SH-SY5Y (cell line): Measurements from ENCODE around the gene MAP1LC3C.

Experiments used
- GATA2 ChIP-seq: IDR thresholded peaks from 2 replicates; pipeline ENCODE4 v1.6.1; 2011; ENCODE audit warnings: mild to moderate bottlenecking, low read depth, low read length
- GATA3 ChIP-seq: IDR thresholded peaks from 2 replicates; pipeline ENCODE4 v1.6.1; 2011; ENCODE audit warnings: low read depth, mild to moderate bottlenecking, low read length, moderate library complexity

The MAP1LC3C gene

DNA sequence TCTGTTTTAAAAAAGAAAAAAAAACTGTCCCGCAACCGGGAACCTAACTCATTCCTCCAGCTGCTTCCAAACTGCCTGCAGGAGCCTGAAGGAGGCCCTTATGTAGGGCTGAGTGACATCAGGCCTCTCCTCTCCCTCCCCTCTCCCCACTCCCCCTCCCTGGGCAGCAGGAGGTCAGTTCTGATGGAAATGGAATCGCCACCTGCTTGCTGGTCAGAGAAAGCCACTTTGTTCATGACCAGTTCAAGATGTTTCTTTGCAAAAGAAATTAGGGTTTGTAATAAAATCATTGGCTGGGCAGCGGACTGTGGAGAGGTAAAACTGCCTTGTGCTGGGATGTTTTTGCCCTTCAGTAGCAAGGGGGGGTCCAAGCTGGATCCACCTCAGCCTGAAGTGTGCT lies at the start of gene MAP1LC3C:
Gene MAP1LC3C (minus strand): TSS at position 73 of the 400 bp plus-strand sequence. CDS start 90 bp downstream, outside the sequence.
- no peak for TF ChIP-seq GATA2
- no peak for TF ChIP-seq GATA3

DNA sequence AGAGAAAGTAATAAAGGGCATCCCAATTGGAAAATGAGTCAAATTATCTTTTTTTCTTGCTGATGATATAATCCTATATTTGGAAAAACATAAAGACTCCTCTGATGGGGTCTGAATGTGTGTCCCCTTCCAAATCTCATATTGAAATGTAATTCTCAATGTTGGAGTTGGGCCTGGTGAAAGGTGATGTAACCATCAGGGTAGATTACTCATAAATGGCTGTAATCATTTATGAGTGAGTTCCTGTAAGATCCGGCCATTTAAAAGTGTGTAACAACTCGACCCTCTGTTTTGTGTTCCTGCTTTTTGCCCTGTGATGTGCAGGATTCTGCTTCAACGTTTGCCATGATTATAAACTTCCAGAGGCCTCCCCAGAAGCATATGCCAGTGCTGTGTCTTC lies 44.3 kb upstream of the MAP1LC3C start:
- TF ChIP-seq GATA2 (no peak), GATA3 (no peak)

DNA sequence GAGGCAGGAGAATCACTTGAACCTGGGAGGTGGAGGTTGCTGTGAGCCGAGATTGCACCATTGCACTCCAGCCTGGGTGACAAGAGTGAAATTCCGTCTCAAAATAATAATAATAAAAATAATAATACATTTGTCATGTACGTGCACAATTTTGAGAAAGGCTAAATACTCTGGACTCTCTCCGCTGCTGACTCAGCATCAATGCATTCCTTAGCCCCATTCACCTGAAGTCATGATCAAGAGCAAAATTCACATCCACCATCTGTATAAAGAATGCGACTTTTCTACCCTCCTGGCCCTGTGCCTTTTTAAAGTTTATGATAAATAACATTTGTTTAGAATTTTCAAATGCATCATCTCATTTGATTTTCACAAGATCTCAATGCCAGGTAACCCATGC lies 35.5 kb upstream of the MAP1LC3C start:
- no peak for TF ChIP-seq GATA3
- TF ChIP-seq GATA2 = no peak

DNA sequence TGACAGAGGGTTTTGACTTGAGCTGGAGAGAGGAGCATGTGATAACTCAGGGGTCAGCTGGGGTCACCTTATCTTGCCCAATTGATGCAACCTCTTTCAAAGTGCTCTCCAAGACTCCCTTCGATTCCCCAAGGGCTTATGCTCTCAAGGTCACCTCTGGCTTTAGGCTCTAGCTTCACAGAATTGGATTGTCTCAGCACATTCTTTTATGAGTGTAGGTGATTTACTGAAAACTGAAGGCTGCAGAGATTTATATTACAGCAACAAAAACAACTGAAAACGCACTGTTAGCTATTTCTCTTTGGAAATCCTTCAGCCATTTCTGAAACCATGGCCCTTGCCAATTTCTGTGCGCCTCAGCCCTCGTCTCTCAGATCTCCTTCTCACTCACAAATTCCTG lies 34.5 kb upstream of the MAP1LC3C start:
- TF ChIP-seq GATA2 (no peak), GATA3 (no peak)

DNA sequence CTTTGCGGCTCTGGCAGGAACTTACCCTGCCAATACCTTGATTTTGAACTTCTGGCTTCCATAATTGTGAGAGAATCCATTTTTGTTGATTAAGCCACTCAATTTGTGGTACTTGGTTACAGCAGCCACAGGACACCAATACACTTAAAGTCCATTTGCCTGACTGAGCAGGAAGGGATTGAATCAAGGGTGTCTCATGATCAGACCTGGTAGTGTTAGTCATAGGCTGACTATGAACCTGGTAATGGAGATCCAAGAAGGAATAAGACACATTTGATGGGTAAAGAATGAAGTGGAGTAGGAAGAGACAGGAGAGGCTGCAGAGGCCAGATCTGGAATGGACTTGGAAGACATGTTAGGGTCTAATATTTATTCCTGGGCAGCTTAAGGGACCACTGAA lies 31.2 kb upstream of the MAP1LC3C start:
- TF ChIP-seq GATA2 (no peak), GATA3 (no peak)

DNA sequence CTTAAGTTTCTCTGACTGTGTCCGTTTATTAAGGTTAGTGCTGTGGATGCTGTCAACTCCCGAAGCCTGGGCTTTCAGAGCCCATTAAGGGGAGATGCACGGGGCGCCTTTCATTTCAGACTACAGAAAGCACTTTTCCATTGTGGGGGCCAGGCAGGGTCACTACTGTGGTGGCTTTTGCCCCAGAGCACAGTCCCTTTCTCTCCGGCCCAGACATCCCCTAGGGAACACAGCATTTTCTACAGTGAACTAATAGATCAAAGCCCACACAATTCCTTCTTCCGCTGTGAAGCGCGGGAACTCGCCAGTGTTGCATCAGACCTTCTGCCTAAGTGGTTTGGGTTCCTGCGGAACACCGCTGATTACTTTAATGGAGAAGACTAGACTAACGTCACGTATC lies 26.8 kb upstream of the MAP1LC3C start:
- TF ChIP-seq GATA3 (no peak), GATA2 (no peak)

DNA sequence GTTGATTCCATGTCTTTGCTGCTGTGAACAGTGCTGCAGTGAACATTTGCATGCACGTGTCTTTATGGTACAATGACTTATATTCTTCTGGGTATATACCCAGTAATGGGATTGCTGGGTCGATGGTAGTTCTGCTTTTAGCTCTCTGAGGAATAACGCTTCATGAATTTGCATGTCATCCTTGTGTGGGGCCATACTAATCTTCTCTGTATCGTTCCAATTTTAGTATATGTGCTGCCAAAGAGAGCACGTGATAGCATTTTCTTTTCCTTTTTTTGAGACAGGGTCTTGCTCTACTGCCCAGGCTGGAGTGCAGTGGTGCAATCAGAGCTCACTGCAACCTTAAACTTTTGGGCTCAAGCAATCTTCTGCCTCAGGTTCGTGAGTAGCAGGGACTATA lies 24.9 kb upstream of the MAP1LC3C start:
- TF ChIP-seq GATA3 (no peak), GATA2 (no peak)

DNA sequence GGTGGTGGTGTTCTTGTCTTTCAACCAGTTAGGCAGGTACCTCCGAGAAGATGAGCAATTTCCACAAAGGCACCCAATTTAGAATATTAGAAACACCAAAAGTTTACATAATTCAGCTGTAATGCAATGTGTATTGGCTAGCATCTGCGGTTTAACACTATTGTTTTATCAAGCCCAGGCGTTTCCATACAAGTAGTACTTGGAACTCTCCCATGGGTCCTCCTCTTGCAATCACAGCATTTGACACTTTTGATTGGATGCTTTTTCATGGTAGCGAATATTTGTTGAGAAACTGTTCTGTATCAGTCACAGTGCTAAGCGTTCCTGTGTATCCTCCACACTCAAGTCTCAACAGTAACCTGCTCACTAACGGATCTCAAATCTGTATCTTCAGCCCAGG lies 20.1 kb upstream of the MAP1LC3C start:
- TF ChIP-seq GATA3 (no peak), GATA2 (no peak)

DNA sequence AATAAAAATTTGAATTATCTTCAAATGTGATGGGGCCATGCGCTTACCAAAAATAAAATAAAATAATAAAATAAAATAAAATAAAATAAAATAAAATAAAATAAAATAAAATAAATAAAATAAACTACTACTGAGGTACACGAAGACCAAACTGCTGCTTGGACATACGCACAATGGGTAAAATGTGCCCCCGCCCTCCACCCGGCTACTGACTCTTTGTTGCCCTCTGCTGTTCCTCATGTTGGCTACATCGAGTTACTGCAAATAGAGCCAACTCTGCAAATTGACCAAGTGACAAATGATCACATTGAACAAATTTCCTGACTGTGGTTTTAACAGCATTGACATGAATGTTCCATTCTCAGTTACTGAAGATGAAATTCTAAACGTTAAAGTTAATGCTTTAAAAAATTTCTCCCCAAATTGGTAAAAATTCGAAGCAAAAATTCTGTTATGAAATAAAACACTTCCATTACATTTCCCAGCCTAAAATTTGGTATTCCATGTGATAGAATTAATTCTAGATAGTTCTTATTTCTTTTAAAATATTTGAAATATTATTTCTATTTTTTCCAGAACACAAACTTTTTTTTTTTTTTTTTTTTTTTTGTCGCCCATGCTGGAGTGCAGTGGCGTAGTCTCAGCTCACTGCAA lies 18.8 kb upstream of the MAP1LC3C start:
- TF ChIP-seq GATA3 = no peak
- no peak for TF ChIP-seq GATA2

DNA sequence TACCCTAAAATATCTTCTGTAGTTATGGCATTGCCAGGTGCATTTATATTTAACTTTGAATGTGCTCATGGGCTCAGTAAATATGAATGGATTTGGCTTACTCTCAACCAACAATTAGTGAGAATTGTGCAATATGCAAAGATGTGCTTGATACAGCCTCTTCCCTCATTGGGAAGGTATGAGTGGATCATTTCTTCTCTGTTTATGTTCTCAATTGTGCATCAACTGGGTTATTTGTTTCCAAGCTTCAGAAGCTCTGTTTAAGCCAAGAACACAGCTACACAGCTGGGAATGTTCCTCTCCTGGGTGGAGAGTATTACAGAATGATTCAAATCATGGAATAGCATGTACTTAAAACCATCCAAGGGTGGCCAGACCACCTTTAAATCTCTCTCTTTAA lies 17.6 kb upstream of the MAP1LC3C start:
- no peak for TF ChIP-seq GATA2
- no peak for TF ChIP-seq GATA3

DNA sequence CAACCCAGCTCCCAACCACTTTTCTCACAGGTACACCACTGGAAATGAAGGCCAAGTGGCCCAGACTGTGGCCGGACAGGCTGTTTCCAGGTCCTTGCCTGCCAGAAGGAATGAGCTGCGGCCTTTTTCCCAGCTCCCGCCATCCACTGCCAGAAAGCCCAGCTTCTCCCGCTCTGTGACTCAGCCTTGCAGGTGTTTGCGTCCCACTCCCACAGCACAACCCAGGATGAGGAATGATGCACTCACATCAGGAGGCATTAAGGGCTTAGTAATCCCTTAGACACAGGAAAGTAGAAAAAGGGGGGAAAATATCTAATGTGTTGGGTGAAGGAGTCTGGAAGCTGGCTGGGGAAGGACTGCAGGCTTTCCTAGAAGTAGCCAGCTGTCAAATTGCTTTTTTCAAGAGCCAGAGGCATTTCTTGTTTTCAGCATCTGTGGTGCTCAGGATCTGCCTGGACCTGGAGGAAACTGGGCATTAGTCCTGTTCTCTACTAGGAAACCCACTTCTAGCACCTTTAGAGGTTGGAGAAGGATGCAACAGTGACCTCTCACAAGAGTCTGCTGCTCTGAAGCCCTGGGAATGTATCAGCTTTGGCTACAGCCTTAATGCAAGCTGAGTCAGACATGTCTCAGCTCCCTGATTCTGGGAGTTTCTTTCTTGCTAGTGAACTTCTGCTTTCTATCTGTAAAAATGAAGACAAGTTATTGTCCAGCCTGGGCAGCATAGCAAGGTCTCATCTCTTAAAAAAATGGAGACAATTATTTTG lies 13.2 kb upstream of the MAP1LC3C start:
- TF ChIP-seq GATA3 (no peak), GATA2 (no peak)

DNA sequence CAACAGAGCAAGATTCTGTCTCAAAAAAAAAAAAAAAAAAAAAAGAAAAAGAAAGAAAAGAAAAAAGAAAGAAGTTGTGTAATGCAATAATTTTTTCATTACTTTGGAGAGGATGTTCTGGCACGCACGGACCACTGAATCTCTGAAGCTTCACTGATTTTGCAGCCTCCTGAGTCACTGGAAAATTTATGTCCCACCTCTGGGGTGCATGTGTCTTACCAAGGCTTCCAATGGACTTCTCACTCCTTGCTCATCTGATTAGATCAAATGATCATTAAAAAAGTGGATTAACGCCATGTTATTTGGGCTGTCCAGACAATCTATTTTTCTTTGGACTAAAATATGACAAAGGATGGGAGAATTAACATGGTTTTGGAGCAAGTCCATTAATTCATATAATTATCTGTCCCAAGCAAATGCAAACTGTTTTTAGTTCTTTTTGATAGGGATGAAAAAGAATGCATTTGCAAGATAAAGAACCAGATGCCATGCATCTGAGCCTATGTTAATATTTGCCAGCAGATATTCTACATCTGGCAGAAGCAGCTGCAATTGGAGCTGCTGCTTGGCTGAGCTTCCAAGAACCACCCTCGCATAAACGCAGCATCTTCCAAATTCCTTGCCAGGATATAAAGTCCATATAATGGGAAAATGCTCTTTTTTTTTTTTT lies 10.1 kb upstream of the MAP1LC3C start:
- TF ChIP-seq GATA2 = peak; percentile 43
- TF ChIP-seq GATA3 = peak; percentile 51; the same call in 1 of the 2 replicates

DNA sequence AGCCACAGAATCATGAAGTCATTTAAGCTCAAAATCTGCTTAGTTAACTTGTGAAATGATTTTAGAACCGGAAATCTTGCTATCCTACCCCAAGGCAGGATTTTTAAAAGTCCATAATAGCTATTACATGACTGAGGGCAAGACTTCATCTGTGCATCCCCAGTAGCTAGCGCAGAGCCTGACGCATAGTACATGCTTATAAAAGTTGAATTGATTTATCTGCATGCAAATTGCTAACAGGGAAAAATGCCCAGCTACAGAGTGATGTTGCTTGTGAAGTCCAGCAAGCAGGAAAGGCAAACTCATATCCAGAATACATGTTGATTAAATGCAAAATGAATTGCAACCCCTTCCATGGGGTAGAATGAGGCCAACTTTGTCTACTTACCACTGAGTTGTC lies 8.1 kb upstream of the MAP1LC3C start:
- TF ChIP-seq GATA3 (no peak), GATA2 (no peak)

DNA sequence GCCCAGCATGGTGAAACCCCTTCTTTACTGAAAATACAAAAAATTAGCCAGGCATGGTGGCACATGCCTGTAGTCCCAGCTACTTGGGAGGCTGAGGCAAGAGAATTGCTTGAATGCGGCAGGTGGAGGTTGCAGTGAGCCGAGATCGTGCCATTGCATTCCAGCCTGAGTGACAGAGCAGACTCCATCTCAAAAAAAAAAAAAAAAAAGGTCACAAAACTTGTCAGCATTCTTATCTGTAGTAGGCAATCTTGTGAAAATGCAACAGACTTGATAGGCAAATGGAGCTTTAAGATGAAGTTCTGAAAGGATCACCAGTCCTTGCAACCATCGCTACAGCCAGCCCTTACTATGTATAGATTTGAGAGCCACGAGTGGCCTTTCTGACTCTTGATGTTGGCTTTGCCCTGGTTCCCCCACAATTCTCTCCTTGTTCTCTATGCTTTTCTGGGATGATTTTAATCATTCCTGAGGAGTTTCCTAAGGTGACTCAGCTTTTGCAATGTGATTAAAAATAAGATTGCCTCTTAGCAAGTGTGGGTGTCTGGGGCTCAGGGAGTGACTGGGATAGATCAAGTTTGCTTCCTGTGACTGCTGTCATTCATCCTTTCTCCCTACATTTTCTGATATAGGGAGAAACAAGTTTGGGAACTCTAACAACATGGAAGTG lies 7.1 kb upstream of the MAP1LC3C start:
- TF ChIP-seq GATA2 = no peak
- no peak for TF ChIP-seq GATA3
